Measurements from ENCODE around the gene HAUS3. TPM values are rescaled to one million over a fixed set of nuclear protein-coding genes. Genes with fewer than 3 reads are reported as not detected.

Gene HAUS3
- total and polyA plus RNA-seq, 2 of the 13 experiments (the other 11 are each of a cell fraction or from before 2014, with no cell fraction given): 3.9 to 12.6 TPM

GRCh38 chr4:2241410-2242353, at the start of gene HAUS3, which contains the start of gene POLN (continued):
- TF ChIP-seq ZNF224 (CRISPR knock-in tag; IDR thresholded peaks at IDR 0.05): 0 out of 2 replicates have a peak, but pooled peaks have one; percentile 87
- TF ChIP-seq ZNF619 (CRISPR knock-in tag; IDR thresholded peaks at IDR 0.05): no peak; the same call in 1 of the 2 replicates
- peak; percentile 57; the same call in 1 of the 2 replicates for TF ChIP-seq ZMAT3 (CRISPR knock-in tag; conservative IDR thresholded peaks at IDR 0.05)
- peak; percentile 90 for TF ChIP-seq ZNF143 (CRISPR knock-in tag; IDR thresholded peaks at IDR 0.05)
- no peak for TF ChIP-seq ZNF362 (CRISPR knock-in tag; IDR thresholded peaks at IDR 0.05; ENCODE audit: borderline replicate concordance)
- no peak for TF ChIP-seq CCAR2 (optimal IDR thresholded peaks at IDR 0.05; ENCODE audit: low read depth, low read length)
- TF ChIP-seq SP2 (CRISPR knock-in tag; IDR thresholded peaks at IDR 0.05): no peak
- no peak for TF ChIP-seq KDM1A (CRISPR knock-in tag; IDR thresholded peaks at IDR 0.05)
- TF ChIP-seq DBP (CRISPR knock-in tag; IDR thresholded peaks at IDR 0.05; ENCODE audit: not compliant biosample characterization): no peak
- no peak for TF ChIP-seq CC2D1A (CRISPR knock-in tag; IDR thresholded peaks at IDR 0.05)
- TF ChIP-seq SRSF1 (optimal IDR thresholded peaks at IDR 0.05; ENCODE audit: low read depth, low read length): peak; percentile 79
- TF ChIP-seq KAT7 (CRISPR knock-in tag; IDR thresholded peaks at IDR 0.05; ENCODE audit: borderline replicate concordance): no peak; the same call in 1 of the 2 replicates
- no peak for TF ChIP-seq ZNF646 (CRISPR knock-in tag; IDR thresholded peaks at IDR 0.05)
- TF ChIP-seq KDM5B (CRISPR knock-in tag; IDR thresholded peaks at IDR 0.05; ENCODE audit: borderline replicate concordance): no peak; the same call in 1 of the 2 replicates
- no peak for TF ChIP-seq REXO4 (CRISPR knock-in tag; IDR thresholded peaks at IDR 0.05; ENCODE audit: borderline replicate concordance)
- TF ChIP-seq ELF4 (CRISPR knock-in tag; IDR thresholded peaks at IDR 0.05; ENCODE audit: borderline replicate concordance): no peak
- TF ChIP-seq ZNF207 (IDR thresholded peaks at IDR 0.05; ENCODE audit: borderline replicate concordance): no peak
- TF ChIP-seq KDM5A (IDR thresholded peaks at IDR 0.05; ENCODE audit: borderline replicate concordance, low read length): peak; percentile 58
- no peak for TF ChIP-seq HMG20A (CRISPR knock-in tag; IDR thresholded peaks at IDR 0.05; ENCODE audit: borderline replicate concordance)
- TF ChIP-seq HMG20B (CRISPR knock-in tag; conservative IDR thresholded peaks at IDR 0.05): no peak
- peak; percentile 85 for TF ChIP-seq HDAC1 (CRISPR knock-in tag; IDR thresholded peaks at IDR 0.05)
- TF ChIP-seq ZNF282 (IDR thresholded peaks at IDR 0.05; ENCODE audit: partially characterized antibody): no peak

Data from HepG2 (cell line).